HCT116 (cell line): ENCODE data around the gene HSD17B13. TPM values are rescaled to one million over a fixed set of nuclear protein-coding genes. Genes with fewer than 3 reads are reported as not detected.

Experiments used
- ATAC-seq: fragments of 200-7000 bp; cut with Tn5 transposase; 2 replicates; pipeline ENCODE4 v1.9.1; 2020; ENCODE audit warnings: mild to moderate bottlenecking, moderate library complexity
- BruUV-seq: library from RNA; stranded (reverse); fragments of 400-500 nt; replicated peaks from 2 replicates; lab custom pipeline; 2021; lab: Mats Ljungman, UMichigan
- CTCF ChIA-PET: fragments of 300-600 bp; sonication (Branson Sonifier 250); formaldehyde crosslinking; loops from one replicate; lab custom pipeline; 2021; ENCODE audit warnings: antibody characterized with exemption; lab: Charles Lee
- POLR2A ChIA-PET: fragments of 300-600, 350-600 bp; sonication (Branson Sonifier 250); formaldehyde crosslinking; loops from one replicate; lab custom pipeline; 2021; ENCODE audit warnings: antibody characterized with exemption; lab: Charles Lee
- RAD21 ChIA-PET, 2 experiments: fragments of 300-600 bp; sonication (Branson Sonifier 250); formaldehyde crosslinking; loops; one replicate each; lab custom pipeline; 2023; ENCODE audit warnings: low total read pairs in 2 of 2; ENCODE audit not compliant: uncharacterized antibody in 2 of 2, unreplicated experiment in 2 of 2, low non-redundant PET in 1 of 2; lab: Charles Lee
- DNase-seq: peaks from one replicate; pipeline ENCODE4 v3.0.0-alpha.2; 2010; ENCODE audit warnings: low read depth, low spot score
- H2AFZ ChIP-seq: fragments of 200-600 bp; shearing (Covaris generic), sonication (generic); 2 replicates; pipeline ENCODE4 v1.6.1; 2017; ENCODE audit warnings: low read depth, mixed run types, mixed read lengths, antibody characterized with exemption, low read length; ENCODE audit not compliant: poor library complexity, severe bottlenecking
- H3K27ac ChIP-seq: 2 replicates; pipeline ENCODE4 v1.5.1; 2012; ENCODE audit warnings: low read depth, low read length
- H3K27me3 ChIP-seq: fragments of 200-600 bp; sonication (generic); 2 replicates; pipeline ENCODE4 v1.6.1; 2016; ENCODE audit warnings: mixed run types, low read length, mixed read lengths; ENCODE audit not compliant: insufficient read depth
- H3K36me3 ChIP-seq, 2 experiments: fragments of 200-500 bp in 1 of 2; fragments of 200-600 bp in 1 of 2; sonication (Bioruptor generic) in 1 of 2; sonication (generic) in 1 of 2; 2 replicates each; pipeline versions ENCODE4 v1.5.1 to v1.6.1; 2014 to 2016; ENCODE audit warnings: low read length in 2 of 2, inconsistent platforms in 1 of 2, mixed read lengths in 1 of 2, mixed run types in 1 of 2; ENCODE audit not compliant: insufficient read depth in 2 of 2, control insufficient read depth in 1 of 2
- H3K4me1 ChIP-seq, 2 experiments: fragments of 200-600 bp in 1 of 2; sonication (generic) in 1 of 2; 2 replicates each; pipeline versions ENCODE4 v1.5.1 to v1.6.1; 2012 to 2017; ENCODE audit warnings: low read length in 2 of 2, inconsistent platforms in 1 of 2, mild to moderate bottlenecking in 1 of 2, mixed read lengths in 1 of 2, mixed run types in 1 of 2, moderate library complexity in 1 of 2; ENCODE audit not compliant: insufficient read depth in 2 of 2, control insufficient read depth in 1 of 2
- H3K4me2 ChIP-seq: fragments of 200-600 bp; sonication (generic); 2 replicates; pipeline ENCODE4 v1.6.1; 2017; ENCODE audit warnings: mixed run types, low read length, mixed read lengths
- H3K4me3 ChIP-seq, 2 experiments: fragments of 200-600 bp in 1 of 2; sonication (generic) in 1 of 2; replicated peaks in 1 of 2; 2 replicates each; pipeline ENCODE4 v1.5.1; 2011 to 2016; ENCODE audit warnings: low read length in 2 of 2, control low read depth in 1 of 2, low read depth in 1 of 2, mild to moderate bottlenecking in 1 of 2, mixed read lengths in 1 of 2, mixed run types in 1 of 2
- H3K79me2 ChIP-seq: fragments of 200-600 bp; sonication (generic); 2 replicates; pipeline ENCODE4 v1.6.1; 2017; ENCODE audit warnings: mild to moderate bottlenecking, mixed run types, low read length, moderate library complexity, mixed read lengths; ENCODE audit not compliant: insufficient read depth
- H3K9ac ChIP-seq: fragments of 200-600 bp; sonication (generic); 2 replicates; pipeline ENCODE4 v1.6.1; 2016; ENCODE audit warnings: low read length, mixed read lengths
- H3K9me2 ChIP-seq: fragments of 200-600 bp; sonication (generic), shearing (Covaris generic); 2 replicates; pipeline ENCODE4 v1.6.1; 2017; ENCODE audit warnings: mixed run types, mild to moderate bottlenecking, moderate library complexity; ENCODE audit not compliant: insufficient read depth
- H3K9me3 ChIP-seq, 2 experiments: fragments of 200-500 bp in 1 of 2; fragments of 200-600 bp in 1 of 2; sonication (Bioruptor generic) in 1 of 2; sonication (generic) in 1 of 2; 2 replicates each; pipeline ENCODE4 v1.6.1; 2014 to 2017; ENCODE audit warnings: low read length in 2 of 2, mixed read lengths in 2 of 2, inconsistent platforms in 1 of 2, low read depth in 1 of 2, mild to moderate bottlenecking in 1 of 2, mixed run types in 1 of 2, moderate library complexity in 1 of 2; ENCODE audit not compliant: control insufficient read depth in 1 of 2, insufficient read depth in 1 of 2
- H4K20me1 ChIP-seq: fragments of 200-600 bp; sonication (generic), shearing (Covaris generic); 2 replicates; pipeline ENCODE4 v1.6.1; 2017; ENCODE audit warnings: mixed run types, mild to moderate bottlenecking, moderate library complexity; ENCODE audit not compliant: insufficient read depth
- CBX3 ChIP-seq: IDR thresholded peaks from 2 replicates; pipeline ENCODE4 v1.6.1; 2012; ENCODE audit warnings: low read depth
- MAX ChIP-seq: IDR thresholded peaks from 2 replicates; pipeline ENCODE4 v1.6.1; 2012
- POLR2A ChIP-seq: IDR thresholded peaks from 2 replicates; pipeline ENCODE4 v1.7.0; 2011; ENCODE audit warnings: borderline replicate concordance; ENCODE audit not compliant: insufficient read depth, insufficient read length; ENCODE audit errors: extremely low read depth
- RAD21 ChIP-seq: IDR thresholded peaks from 2 replicates; pipeline ENCODE4 v1.6.1; 2012; ENCODE audit warnings: low read depth, mild to moderate bottlenecking
- SIN3A ChIP-seq: IDR thresholded peaks from 2 replicates; pipeline ENCODE4 v1.6.1; 2012; ENCODE audit warnings: low read depth
- TCF7L2 ChIP-seq: IDR thresholded peaks from 2 replicates; pipeline ENCODE4 v1.7.0; 2011; ENCODE audit warnings: borderline replicate concordance, inconsistent platforms; ENCODE audit not compliant: insufficient read depth, insufficient read length; ENCODE audit errors: extremely low read depth
- YY1 ChIP-seq: IDR thresholded peaks from 2 replicates; pipeline ENCODE4 v1.6.1; 2011; ENCODE audit warnings: low read length, low read depth, moderate library complexity, mild to moderate bottlenecking; ENCODE audit not compliant: insufficient replicate concordance; ENCODE audit errors: extremely low read depth
- ZBTB33 ChIP-seq: IDR thresholded peaks from 2 replicates; pipeline ENCODE4 v1.6.1; 2011; ENCODE audit warnings: mild to moderate bottlenecking, low read length, moderate library complexity; ENCODE audit not compliant: insufficient replicate concordance; ENCODE audit errors: extremely low read depth
- intact Hi-C: fragments of 100-400 bp; cut with micrococcal nuclease; formaldehyde crosslinking; loops from 2 replicates; pipeline ENCODE4 v1.10.0; 2022
- total RNA-seq: library from RNA; stranded (reverse); gene quantifications from one replicate; pipeline ENCODE4 v1.2.1, GENCODE V29; 2021; ENCODE audit not compliant: unreplicated experiment
- TF ChIP-seq, protein P1 (sequence below): IDR thresholded peaks from 2 replicates; pipeline ENCODE4 v1.6.1; 2012

Gene HSD17B13
- total RNA-seq, 1 experiment from 2014 or later = 0.81 TPM

DNA sequence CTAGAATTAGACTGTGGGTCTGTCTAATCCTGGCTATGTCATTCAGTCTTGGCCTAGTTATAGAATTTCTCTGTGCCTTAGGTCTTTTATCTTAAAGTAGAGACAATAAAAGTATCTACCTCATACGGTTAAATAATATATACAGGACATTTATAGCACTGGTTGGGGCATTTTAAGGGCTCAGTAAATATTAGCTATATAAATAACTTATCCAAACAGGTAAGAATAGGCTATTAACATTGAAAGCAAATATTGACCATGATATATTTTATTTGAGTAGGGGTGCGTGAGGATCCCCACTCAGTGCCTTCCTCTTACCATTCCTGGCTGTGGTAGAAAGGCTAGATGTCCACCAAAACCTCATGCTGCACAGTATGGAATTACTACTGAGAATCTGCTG, 47.4 kb downstream of the HSD17B13 start:
- Histone ChIP-seq H4K20me1 (no peaks in the 10 kb centered on the region), H3K9me2 (no peaks in the 10 kb centered on the region; the same call in 1 of the 2 replicates), H3K9ac (no peak overlapping the region), H3K9me3 (no peaks in the 10 kb centered on the region), H3K4me3 (no peak overlapping the region), H3K27me3 (no peaks in the 10 kb centered on the region), H3K79me2 (no peaks in the 10 kb centered on the region), H3K36me3 (no peaks in the 10 kb centered on the region), H3K27ac (no peak overlapping the region), H3K4me2 (no peak overlapping the region), H3K4me1 (no peaks in the 10 kb centered on the region), H2AFZ (no peak overlapping the region)
- ChIA-PET RAD21 (no interaction called here), CTCF (no interaction called here), POLR2A (no interaction called here)
- intact Hi-C loops = no loop called here
- ATAC-seq = no peak
- BruUV-seq = no TSS peak
- TF ChIP-seq, protein P1, sequence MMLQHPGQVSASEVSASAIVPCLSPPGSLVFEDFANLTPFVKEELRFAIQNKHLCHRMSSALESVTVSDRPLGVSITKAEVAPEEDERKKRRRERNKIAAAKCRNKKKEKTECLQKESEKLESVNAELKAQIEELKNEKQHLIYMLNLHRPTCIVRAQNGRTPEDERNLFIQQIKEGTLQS = no peak
- TF ChIP-seq RAD21 (no peak), POLR2A (no peak)
- DNase-seq = no peak

GRCh38 chr4:87274803-87275202, 47.9 kb downstream of the HSD17B13 start:
- no peak overlapping the region for H3K4me3 ChIP-seq
- H3K9me2 ChIP-seq = no peaks in the 10 kb centered on the region; the same call in 1 of the 2 replicates
- no peaks in the 10 kb centered on the region for H3K79me2 ChIP-seq
- no peaks in the 10 kb centered on the region for H4K20me1 ChIP-seq
- DNase-seq (no peak), ATAC-seq (no peak)
- no peak overlapping the region for H3K4me2 ChIP-seq
- H3K4me1 ChIP-seq = no peaks in the 10 kb centered on the region
- CTCF ChIA-PET = no interaction called here
- no peak overlapping the region for H2AFZ ChIP-seq
- H3K36me3 ChIP-seq = no peaks in the 10 kb centered on the region
- H3K9ac ChIP-seq = no peak overlapping the region
- no peaks in the 10 kb centered on the region for H3K9me3 ChIP-seq
- TF ChIP-seq TCF7L2 (no peak), CBX3 (no peak), SIN3A (no peak), RAD21 (no peak), YY1 (no peak), POLR2A (no peak), ZBTB33 (no peak), MAX (no peak)
- RAD21 ChIA-PET = no interaction called here
- H3K27me3 ChIP-seq = no peaks in the 10 kb centered on the region
- POLR2A ChIA-PET = no interaction called here
- H3K27ac ChIP-seq = no peak overlapping the region
- no TSS peak for BruUV-seq
- intact Hi-C loops = loop anchor here (5.0 kb wide), 1 partner anchor 562 kb away; no protein-coding TSS in a partner anchor
